HUES48 (cell line): Measurements from ENCODE around the gene TMEM92.
A peak's percentile ranks its signal among the peaks of the same experiment; 100 is the strongest.

Source experiments
- H3K27ac ChIP-seq: one replicate; pipeline ENCODE4 v1.7.0; 2013; ENCODE audit warnings: low read depth, low read length, inconsistent platforms
- H3K27me3 ChIP-seq: 2 replicates; pipeline ENCODE4 v1.6.1; 2013; ENCODE audit warnings: mild to moderate bottlenecking, low read length; ENCODE audit not compliant: control insufficient read depth, insufficient read depth
- H3K36me3 ChIP-seq: 2 replicates; pipeline ENCODE4 v1.6.1; 2013; ENCODE audit warnings: low read length; ENCODE audit not compliant: control insufficient read depth, insufficient read depth
- H3K4me1 ChIP-seq: 2 replicates; pipeline ENCODE4 v1.6.1; 2013; ENCODE audit warnings: mild to moderate bottlenecking, low read length; ENCODE audit not compliant: control insufficient read depth, insufficient read depth
- H3K4me3 ChIP-seq: 2 replicates; pipeline ENCODE4 v1.5.1; 2013; ENCODE audit warnings: mild to moderate bottlenecking, low read depth, low read length
- H3K9ac ChIP-seq: 2 replicates; pipeline ENCODE4 v1.6.1; 2013; ENCODE audit warnings: mild to moderate bottlenecking, low read depth, low read length, moderate library complexity
- H3K9me3 ChIP-seq: 2 replicates; pipeline ENCODE4 v1.6.1; 2013; ENCODE audit warnings: low read length; ENCODE audit not compliant: control insufficient read depth, insufficient read depth

Gene TMEM92

DNA sequence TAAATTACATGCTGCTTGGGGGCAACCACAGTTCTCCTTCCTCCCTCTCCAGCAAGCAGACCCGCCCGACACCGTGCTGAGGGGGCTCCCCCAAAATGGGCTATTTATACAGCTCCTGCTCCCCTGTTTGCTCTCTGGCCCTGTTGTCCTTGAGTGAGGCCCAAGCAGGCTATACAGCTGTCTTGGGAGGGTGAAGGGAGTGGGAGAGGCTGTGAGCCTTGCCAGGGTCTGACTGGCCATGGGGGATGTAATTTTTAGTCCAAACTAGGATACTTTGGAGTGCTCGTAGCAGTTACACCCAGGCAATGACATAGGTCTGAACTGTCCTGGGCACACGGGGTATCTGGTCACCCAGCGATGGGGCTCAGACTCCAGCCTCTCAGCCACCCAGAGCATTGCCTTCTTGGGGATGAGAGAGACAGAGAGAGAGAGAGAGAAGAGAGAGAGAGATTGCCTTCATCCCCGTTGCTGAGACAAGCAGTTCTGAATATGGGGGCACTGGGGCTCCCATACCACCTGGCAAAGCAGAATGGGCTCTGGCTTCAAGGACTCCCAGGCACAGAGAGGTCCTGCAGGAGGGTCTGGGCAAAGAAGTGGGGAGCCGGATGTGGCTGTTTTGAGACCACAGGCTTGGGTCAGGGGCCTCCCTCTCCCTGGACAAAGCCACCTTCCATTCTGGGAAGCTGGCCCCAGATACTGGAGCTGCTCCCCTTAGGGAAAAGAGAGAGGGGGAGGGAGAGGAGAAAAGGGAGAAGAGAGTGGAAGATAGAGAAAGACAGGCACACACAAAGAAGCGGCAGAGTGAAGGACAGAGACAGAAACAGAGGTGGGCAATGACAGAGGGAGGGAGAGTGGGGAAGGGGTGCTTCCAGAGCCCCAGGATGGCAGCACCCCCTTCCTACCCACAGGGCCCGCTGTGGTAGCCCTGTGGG is 10.7 kb upstream of the TMEM92 start:
- no peak overlapping the region for H3K9ac ChIP-seq
- no peaks in the 10 kb centered on the region for H3K27me3 ChIP-seq
- peak overlapping the region; percentile 42 for H3K4me3 ChIP-seq
- no peaks in the 10 kb centered on the region for H3K36me3 ChIP-seq
- H3K27ac ChIP-seq: no peak overlapping the region
- H3K4me1 ChIP-seq: peaks cover 5% of the 10 kb centered on the region; the same call in 1 of the 2 replicates
- no peaks in the 10 kb centered on the region for H3K9me3 ChIP-seq

DNA sequence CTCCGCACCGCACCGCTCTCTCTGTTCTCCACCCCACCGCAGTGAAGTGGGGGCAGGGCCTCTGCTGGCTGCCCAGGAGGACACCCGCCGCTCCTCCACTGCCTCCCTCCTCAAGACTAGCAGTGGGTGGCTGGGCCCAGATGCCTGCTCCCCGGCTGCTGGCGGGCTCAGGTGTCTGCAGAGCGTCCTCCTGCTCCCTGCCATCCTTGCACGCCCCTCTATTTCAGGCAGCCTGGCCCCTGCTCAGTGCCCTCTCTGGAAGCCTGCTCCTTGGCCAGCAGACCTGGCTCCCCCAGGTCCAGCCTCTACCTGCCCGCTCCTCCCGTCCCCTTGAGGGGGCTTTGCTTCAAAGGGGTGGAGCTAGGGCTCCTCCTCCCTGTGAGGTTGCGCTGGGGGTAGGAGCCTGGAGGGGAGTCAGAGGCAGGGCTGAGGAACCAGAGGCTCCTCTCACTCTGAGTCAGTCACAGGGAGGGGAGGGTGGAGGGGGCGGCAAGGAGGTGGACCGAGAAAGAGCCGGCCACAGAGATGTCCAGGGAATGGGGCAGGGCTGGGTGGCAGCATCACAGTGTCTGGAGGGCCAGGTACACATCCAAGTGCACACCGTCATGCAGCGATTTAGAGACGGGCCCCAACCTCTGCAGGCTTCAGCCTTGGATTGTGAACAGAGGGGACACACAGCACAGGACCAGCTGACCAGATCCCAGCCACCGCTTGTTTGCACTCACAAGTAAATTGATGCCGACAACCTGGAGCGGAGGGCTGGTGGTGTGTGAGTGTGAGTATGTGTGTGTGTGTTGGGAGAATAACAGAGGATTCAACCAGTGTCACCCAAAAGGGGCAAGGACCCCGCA is 9.8 kb upstream of the TMEM92 start:
- Histone ChIP-seq H3K27ac (no peak overlapping the region), H3K4me1 (peaks cover 10% of the 10 kb centered on the region; the same call in 1 of the 2 replicates), H3K27me3 (no peaks in the 10 kb centered on the region), H3K9me3 (no peaks in the 10 kb centered on the region), H3K9ac (no peak overlapping the region), H3K36me3 (no peaks in the 10 kb centered on the region), H3K4me3 (peak overlapping the region; percentile 42)

DNA sequence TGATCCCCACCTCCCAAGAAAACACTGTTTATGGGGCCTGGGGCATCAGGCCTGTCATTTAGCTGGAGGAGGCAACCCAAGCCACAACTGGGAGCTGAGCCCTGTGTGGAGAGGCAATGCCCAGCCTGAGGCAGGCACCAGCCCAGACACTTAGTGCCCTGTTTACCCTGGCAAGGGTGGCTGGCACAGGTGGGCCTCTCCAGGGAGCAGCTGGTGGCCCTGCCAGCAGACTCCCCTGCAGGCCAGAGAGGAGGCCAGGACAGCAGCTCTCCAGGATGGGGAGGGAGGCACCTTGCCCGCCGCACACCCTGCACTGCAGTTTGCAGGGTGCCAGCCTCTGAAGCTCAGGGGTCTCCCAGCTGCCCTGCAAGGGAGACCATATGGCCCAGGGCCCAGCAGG is 9.1 kb upstream of the TMEM92 start:
- no peaks in the 10 kb centered on the region for H3K9me3 ChIP-seq
- H3K36me3 ChIP-seq: no peaks in the 10 kb centered on the region
- H3K4me1 ChIP-seq: peaks cover 10% of the 10 kb centered on the region; the same call in 1 of the 2 replicates
- no peak overlapping the region for H3K9ac ChIP-seq
- H3K4me3 ChIP-seq: no peak overlapping the region
- no peaks in the 10 kb centered on the region for H3K27me3 ChIP-seq
- H3K27ac ChIP-seq: no peak overlapping the region

DNA sequence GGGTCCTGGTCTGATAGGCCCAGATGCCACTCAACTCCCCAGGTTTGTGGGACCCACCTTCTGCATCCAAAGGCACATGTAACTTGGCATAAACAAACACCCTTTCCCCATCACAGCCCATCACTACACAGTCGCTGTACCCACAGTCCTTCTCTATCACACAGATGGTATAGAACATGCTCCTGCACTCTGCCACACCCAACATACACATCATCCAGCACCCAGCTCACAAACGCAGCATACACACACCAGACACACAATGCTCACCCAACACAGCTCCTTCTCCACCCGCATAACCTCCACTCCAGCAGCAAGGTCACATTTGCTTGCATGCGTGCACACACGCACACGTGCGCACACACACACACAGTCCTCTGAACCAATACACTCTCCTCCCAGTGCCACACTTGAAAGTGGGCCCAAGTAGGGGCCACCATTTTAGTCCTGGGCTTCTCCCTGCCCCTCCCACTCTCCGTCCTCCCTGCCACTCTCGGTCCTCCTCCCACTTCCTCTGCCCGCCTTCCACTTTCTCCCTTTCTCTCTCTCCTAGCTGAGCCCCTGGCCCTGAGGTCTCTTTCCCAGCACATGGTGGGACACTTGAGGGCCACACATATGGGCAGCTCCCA is 8.5 kb upstream of the TMEM92 start:
- Histone ChIP-seq H3K36me3 (no peaks in the 10 kb centered on the region), H3K27ac (no peak overlapping the region), H3K4me3 (no peak overlapping the region), H3K27me3 (no peaks in the 10 kb centered on the region), H3K9ac (no peak overlapping the region), H3K4me1 (peaks cover 16% of the 10 kb centered on the region; the same call in 1 of the 2 replicates), H3K9me3 (no peaks in the 10 kb centered on the region)

DNA sequence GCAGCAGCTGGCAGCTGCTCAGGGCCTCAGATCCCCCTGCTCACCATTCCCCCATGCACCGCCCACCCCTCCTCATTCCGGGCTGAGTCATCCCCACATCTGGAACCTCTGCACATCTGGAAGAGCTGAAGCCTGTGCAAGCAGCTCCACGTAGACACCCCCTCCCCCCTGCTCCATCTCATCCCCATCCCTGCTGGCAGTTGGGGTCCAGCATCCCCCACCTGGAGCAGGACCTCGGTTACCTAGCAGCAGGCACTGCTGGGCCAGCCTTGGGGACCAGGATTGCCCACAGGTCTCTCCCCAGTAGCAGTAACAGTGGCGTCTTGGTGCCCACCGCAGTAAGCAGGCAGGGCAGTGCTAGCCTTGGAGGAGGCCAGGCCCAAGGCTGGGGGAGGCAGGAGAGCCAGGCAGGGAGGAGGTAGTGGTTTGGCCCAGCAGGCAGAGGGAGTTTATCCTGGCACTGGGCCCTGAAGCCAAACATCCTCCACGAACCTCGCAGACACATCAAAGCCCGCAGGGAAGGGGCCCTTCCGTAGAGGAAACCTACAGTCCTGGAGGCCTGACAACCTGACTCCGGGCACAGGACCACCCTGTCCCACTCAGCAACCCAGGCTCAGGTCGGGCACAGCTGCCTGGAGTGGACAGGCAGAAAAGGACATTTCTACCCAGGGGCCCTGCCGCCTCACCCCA is 7.7 kb upstream of the TMEM92 start:
- Histone ChIP-seq H3K4me3 (no peak overlapping the region), H3K27me3 (no peaks in the 10 kb centered on the region), H3K36me3 (no peaks in the 10 kb centered on the region), H3K9me3 (no peaks in the 10 kb centered on the region), H3K9ac (no peak overlapping the region), H3K4me1 (peaks cover 16% of the 10 kb centered on the region; the same call in 1 of the 2 replicates), H3K27ac (no peak overlapping the region)

DNA sequence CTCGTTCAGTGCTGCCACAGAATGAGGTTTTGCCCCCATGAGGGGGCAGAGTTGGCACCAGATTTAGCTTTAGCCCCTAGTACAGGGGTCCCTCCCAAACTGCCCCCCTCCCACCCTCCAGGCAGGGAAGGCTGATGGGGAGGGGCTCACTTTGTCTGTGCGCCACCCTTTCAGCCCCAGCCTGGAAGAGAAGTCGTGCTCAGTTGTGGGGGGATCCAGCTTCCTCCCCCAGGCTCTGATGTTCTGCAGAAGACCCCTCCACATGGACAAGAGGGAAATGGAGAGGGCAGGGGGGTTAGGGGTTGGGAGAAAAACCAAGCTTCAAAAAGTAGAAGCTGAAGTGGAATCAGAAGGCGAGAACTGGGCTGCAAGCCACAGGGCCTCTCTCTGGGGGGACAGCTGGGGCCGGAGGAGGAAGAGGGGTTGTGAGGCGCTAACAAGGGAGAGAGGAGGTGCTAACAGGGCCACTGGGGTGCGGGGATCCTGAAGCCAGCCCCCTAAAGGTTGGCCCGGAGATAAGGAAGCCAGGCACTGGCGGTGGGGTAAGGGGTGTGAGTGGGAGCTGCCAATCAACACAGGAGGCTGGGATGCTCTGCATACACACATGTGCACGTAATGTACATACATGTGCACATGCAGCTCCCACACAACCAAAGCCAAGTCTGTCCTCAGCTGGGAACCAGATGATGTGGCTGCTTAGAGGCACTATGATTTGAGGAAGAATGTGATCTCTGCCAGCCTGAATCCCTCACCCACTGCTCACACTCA is 7.0 kb upstream of the TMEM92 start:
- Histone ChIP-seq H3K27ac (no peak overlapping the region), H3K9me3 (no peaks in the 10 kb centered on the region), H3K27me3 (peaks cover under 1% of the 10 kb centered on the region; the same call in 1 of the 2 replicates), H3K9ac (no peak overlapping the region), H3K4me3 (no peak overlapping the region), H3K4me1 (peaks cover 17% of the 10 kb centered on the region; the same call in 1 of the 2 replicates), H3K36me3 (no peaks in the 10 kb centered on the region)

DNA sequence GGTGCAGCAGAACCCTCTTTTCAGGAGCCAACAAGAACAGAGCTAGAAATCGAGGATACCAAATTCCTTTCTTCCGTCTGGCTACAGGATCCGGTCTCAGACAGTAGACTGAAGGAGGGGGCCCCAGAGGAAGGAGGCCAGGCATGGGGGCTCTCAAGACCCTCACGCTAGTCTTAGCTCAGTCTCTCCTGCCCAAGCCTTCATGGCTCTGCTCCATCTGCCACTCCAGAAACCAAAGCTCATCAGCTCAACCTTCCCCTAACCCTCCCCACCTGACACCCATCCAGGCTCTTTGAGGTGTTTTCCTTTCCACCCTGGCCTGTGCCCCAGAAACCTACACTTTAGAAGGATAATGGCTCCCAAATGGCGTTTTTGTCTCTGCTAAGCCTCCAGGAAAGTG is 6.2 kb upstream of the TMEM92 start:
- Histone ChIP-seq H3K9me3 (no peaks in the 10 kb centered on the region), H3K4me1 (peaks cover 21% of the 10 kb centered on the region; the same call in 1 of the 2 replicates), H3K4me3 (no peak overlapping the region), H3K36me3 (no peaks in the 10 kb centered on the region), H3K27me3 (peaks cover 7% of the 10 kb centered on the region), H3K27ac (no peak overlapping the region), H3K9ac (no peak overlapping the region)

DNA sequence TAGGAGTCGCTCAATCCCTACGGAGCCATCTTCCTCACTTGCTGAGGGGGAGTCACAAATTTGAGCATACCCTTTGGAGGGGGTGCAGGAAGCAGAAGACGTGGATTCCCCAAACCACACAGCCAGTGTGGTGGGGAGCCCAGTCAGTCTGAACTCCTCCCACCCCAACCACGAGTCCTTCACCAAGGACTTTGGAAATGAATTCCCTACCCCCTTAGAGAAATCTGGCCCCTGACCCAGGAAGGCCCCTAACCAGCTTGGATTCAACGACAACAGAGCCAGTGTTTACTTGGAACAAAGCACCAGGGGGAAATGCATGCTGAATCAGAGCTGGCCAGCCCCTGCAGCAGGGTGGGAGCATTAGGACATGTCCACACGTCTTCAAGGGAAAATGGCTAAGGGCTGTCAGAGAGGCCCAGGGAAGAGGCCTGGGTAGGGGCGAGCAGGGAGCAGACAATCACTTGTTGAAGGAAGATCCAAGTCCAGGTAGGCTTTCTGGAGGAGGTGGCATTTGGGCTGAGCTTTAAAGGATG is 5.5 kb upstream of the TMEM92 start:
- Histone ChIP-seq H3K4me1 (peaks cover 18% of the 10 kb centered on the region; the same call in 1 of the 2 replicates), H3K9ac (no peak overlapping the region), H3K9me3 (no peaks in the 10 kb centered on the region)

DNA sequence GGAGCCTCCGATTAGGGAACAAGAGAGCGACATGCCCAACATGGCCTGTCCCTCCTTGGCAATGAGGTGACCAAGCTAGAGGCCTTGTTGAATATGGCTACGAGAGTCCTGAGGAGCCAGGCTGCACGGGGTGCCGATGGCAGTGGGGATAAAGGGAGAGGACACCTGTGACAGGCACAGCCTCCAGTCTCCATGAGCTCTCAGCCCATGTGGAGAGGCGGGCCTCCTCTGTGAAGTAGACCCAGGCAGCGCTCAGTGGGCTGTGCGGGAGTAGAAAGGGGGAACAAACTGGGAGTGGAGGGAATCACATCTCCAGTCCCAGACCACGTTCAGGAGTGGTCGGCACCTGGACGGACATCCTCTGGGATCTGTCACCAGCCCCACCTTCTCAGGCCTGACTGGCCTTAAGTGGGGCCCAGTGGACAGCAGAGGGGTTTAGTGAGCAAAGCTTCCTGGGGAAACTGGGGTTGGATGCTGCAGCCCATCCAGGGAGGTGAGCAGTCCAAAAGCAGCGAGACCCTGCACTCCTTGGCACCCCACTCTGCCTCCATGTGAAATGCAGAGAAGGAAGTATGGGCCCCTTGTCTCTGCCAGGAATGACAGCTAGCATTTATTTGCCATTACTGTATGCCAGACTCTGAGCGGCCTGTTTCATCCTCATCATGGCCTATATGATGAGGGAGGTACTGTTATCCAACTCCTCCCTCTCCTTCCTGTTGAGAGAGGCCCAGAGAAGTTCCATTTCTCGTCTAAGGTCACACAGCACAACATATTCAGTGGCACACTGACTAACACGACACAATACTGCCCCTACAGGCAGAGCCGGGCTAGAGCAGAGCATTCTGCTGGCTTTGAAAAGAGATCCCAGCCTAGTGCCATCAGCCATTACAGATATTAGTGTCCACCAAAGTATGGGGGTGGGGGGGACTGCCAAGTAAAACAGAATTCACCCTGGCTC is 4.5 kb upstream of the TMEM92 start:
- no peak overlapping the region for H3K4me3 ChIP-seq
- peaks cover 20% of the 10 kb centered on the region for H3K4me1 ChIP-seq
- H3K27ac ChIP-seq: no peak overlapping the region
- H3K9me3 ChIP-seq: no peaks in the 10 kb centered on the region
- H3K27me3 ChIP-seq: peaks cover 10% of the 10 kb centered on the region
- no peak overlapping the region for H3K9ac ChIP-seq
- H3K36me3 ChIP-seq: no peaks in the 10 kb centered on the region

More for the DNA sequence above, 5.5 kb upstream of the TMEM92 start:
- Histone ChIP-seq H3K4me3 (no peak overlapping the region), H3K27me3 (peaks cover 10% of the 10 kb centered on the region), H3K36me3 (no peaks in the 10 kb centered on the region), H3K27ac (no peak overlapping the region)
